HPDE6-E6E7 (cell line): Measurements from ENCODE around the gene TNNT1.

Experiments used
- DNase-seq: peaks from one replicate; pipeline ENCODE4 v3.0.0; 2011; ENCODE audit warnings: missing footprints; ENCODE audit errors: extremely low spot score

TNNT1 gene

GRCh38 chr19:55141696-55142095, 7.3 kb downstream of the TNNT1 start:
- no peak for DNase-seq

GRCh38 chr19:55137915-55138314, 11.1 kb downstream of the TNNT1 start:
- no peak for DNase-seq

- DNase-seq, result no peak
Measured at GRCh38 chr19:55136399-55137102, 12.5 kb downstream of the TNNT1 start.

GRCh38 chr19:55134736-55135135, 14.3 kb downstream of the TNNT1 start:
- no peak for DNase-seq

- DNase-seq, result no peak
Measured at GRCh38 chr19:55133639-55134444, 15.2 kb downstream of the TNNT1 start.

- DNase-seq, result no peak
Measured at GRCh38 chr19:55132453-55133129, 16.4 kb downstream of the TNNT1 start.

- no peak for DNase-seq
Measured at GRCh38 chr19:55131421-55131820, 17.6 kb downstream of the TNNT1 start.

GRCh38 chr19:55119053-55119452, 30.0 kb downstream of the TNNT1 start:
- no peak for DNase-seq

GRCh38 chr19:55118401-55118991, 30.5 kb downstream of the TNNT1 start:
- DNase-seq, result no peak

- peak; percentile 100 for DNase-seq
Measured at GRCh38 chr19:55117663-55118391, 31.2 kb downstream of the TNNT1 start.

- DNase-seq, result no peak
Measured at GRCh38 chr19:55116859-55117662, 31.9 kb downstream of the TNNT1 start, which contains the start of gene PPP1R12C. PPP1R12C (minus strand) TSS chr19:55117637; CDS start chr19:55117543, 94 bp downstream.

- DNase-seq, result no peak
Measured at GRCh38 chr19:55116232-55116858, 32.7 kb downstream of the TNNT1 start.

- DNase-seq, result no peak
Measured at GRCh38 chr19:55115446-55116065, 33.5 kb downstream of the TNNT1 start.

GRCh38 chr19:55114566-55115145, 34.4 kb downstream of the TNNT1 start:
- DNase-seq, result no peak

GRCh38 chr19:55113570-55114039, 35.4 kb downstream of the TNNT1 start:
- DNase-seq, result no peak

- no peak for DNase-seq
Measured at GRCh38 chr19:55112777-55113569, 36.0 kb downstream of the TNNT1 start.

- no peak for DNase-seq
Measured at GRCh38 chr19:55112246-55112776, 36.7 kb downstream of the TNNT1 start.

- DNase-seq, result no peak
Measured at GRCh38 chr19:55111238-55111831, 37.7 kb downstream of the TNNT1 start.
